ENCODE data around the gene ADAMTS16. TPM values are rescaled to one million over a fixed set of nuclear protein-coding genes. Genes with fewer than 3 reads are reported as not detected.
A peak's percentile ranks its signal among the peaks of the same experiment; 100 is the strongest.

The ADAMTS16 gene
- total and polyA plus RNA-seq, 9 of the 15 experiments (the other 6 are each of a cell fraction or from before 2014, with no cell fraction given), result not detected

GRCh38 chr5:5351288-5351979 is 211.3 kb downstream of the ADAMTS16 start (continued):
- TF ChIP-seq MGA (IDR thresholded peaks at IDR 0.05) (peak; percentile 59), GABPB2 (CRISPR knock-in tag; conservative IDR thresholded peaks at IDR 0.05) (no peak), MECOM (CRISPR knock-in tag; IDR thresholded peaks at IDR 0.05) (no peak), CREM (IDR thresholded peaks at IDR 0.05; ENCODE audit: low read depth) (peak; percentile 73), ZNF224 (CRISPR knock-in tag; IDR thresholded peaks at IDR 0.05) (no peak), MYNN (IDR thresholded peaks at IDR 0.05) (no peak), MYNN (CRISPR knock-in tag; IDR thresholded peaks at IDR 0.05) (no peak), ELF1 (tag; IDR thresholded peaks at IDR 0.05) (no peak), TSHZ1 (CRISPR knock-in tag; IDR thresholded peaks at IDR 0.05) (no peak), GTF2E2 (tag; IDR thresholded peaks at IDR 0.05) (no peak)
- TF ChIP-seq, protein P1, sequence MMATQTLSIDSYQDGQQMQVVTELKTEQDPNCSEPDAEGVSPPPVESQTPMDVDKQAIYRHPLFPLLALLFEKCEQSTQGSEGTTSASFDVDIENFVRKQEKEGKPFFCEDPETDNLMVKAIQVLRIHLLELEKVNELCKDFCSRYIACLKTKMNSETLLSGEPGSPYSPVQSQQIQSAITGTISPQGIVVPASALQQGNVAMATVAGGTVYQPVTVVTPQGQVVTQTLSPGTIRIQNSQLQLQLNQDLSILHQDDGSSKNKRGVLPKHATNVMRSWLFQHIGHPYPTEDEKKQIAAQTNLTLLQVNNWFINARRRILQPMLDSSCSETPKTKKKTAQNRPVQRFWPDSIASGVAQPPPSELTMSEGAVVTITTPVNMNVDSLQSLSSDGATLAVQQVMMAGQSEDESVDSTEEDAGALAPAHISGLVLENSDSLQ (IDR thresholded peaks at IDR 0.05), result 0 out of 2 replicates have a peak, but pooled peaks have one; percentile 37
